LNCAP (cell line): ENCODE measurements around the gene PNPLA2.

ENCODE experiments used
- CTCF ChIP-seq: fragments of 450-650 bp; IDR thresholded peaks from 2 replicates; pipeline ENCODE4 v1.5.1; 2017; ENCODE audit warnings: mild to moderate bottlenecking

The PNPLA2 gene

GRCh38 chr11:865462-866430 lies 47.0 kb downstream of the PNPLA2 start:
- no peak for TF ChIP-seq CTCF

- no peak for TF ChIP-seq CTCF
Observed at GRCh38 chr11:866481-866880, 47.8 kb downstream of the PNPLA2 start.

- TF ChIP-seq CTCF = no peak
Observed at GRCh38 chr11:867856-868358, 49.2 kb downstream of the PNPLA2 start.

GRCh38 chr11:868394-868793 lies 49.7 kb downstream of the PNPLA2 start:
- TF ChIP-seq CTCF = no peak

GRCh38 chr11:868802-869201 lies 50.1 kb downstream of the PNPLA2 start:
- no peak for TF ChIP-seq CTCF

GRCh38 chr11:869399-870126 lies 50.8 kb downstream of the PNPLA2 start:
- TF ChIP-seq CTCF = no peak

GRCh38 chr11:870127-870413 lies 51.4 kb downstream of the PNPLA2 start:
- no peak for TF ChIP-seq CTCF
